Measurements from ENCODE around the gene CBLB.

DNA sequence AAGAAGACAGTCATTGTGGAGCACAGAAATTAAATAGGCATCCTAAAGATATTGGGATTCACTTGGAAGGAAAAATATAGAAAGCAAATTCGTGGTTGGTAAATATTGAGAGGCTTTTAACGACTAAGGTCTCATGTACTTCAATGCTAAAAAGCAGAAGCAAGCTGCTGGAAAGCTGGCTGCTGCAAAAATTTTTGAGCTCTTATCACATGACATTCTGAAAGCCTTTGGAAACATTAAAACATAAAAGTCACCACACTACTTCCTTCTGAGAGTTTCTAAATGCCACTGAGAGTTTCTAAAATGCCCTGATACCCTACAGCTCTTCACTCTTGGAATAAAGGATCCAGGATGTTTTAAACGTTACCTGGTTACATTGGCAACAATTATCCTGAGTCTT, 39.0 kb upstream of the CBLB start:
- no peak for TF ChIP-seq TAF1 (IDR thresholded peaks at IDR 0.05; ENCODE audit: borderline replicate concordance, insufficient read depth, low read length)
- TF ChIP-seq REST (IDR thresholded peaks at IDR 0.05; ENCODE audit: insufficient read depth in 1 of 2, low read depth in 2 of 2, low read length in 2 of 2), result no peak
- no peak for TF ChIP-seq POLR2AphosphoS5 (IDR thresholded peaks at IDR 0.05; ENCODE audit: low read depth, low read length)
